ENCODE results near the gene PTPRC.

- TF ChIP-seq CTCF (IDR thresholded peaks at IDR 0.05; ENCODE audit: low read depth, low read length) (no peak), POLR2A (IDR thresholded peaks at IDR 0.05; ENCODE audit: extremely low read depth, insufficient read length) (no peak), MAX (IDR thresholded peaks at IDR 0.05; ENCODE audit: low read depth, low read length) (no peak)
Observed at GRCh38 chr1:198778049-198778448, 139.2 kb downstream of the PTPRC start.

Data from NB4 (cell line).